GM21723 (cell line): ENCODE measurements around the gene SARS1.
"Not testable (repeated sequence)": the region's sequence is repeated elsewhere in the genome, so short reads cannot be mapped to it uniquely, and the experiment has no call there.

Experiments
- ATAC-seq: cut with Tn5 transposase; IDR thresholded peaks from one replicate; pipeline ENCODE4 v1.9.1; 2021; ENCODE audit warnings: mild to moderate bottlenecking, moderate library complexity; ENCODE audit not compliant: unreplicated experiment

Gene SARS1

GRCh38 chr1:109213824-109214693 lies at the start of gene SARS1:
SARS1 (plus strand) TSS chr1:109213918; CDS start chr1:109213993, 75 bp downstream.
- peak; percentile 81 for ATAC-seq

DNA sequence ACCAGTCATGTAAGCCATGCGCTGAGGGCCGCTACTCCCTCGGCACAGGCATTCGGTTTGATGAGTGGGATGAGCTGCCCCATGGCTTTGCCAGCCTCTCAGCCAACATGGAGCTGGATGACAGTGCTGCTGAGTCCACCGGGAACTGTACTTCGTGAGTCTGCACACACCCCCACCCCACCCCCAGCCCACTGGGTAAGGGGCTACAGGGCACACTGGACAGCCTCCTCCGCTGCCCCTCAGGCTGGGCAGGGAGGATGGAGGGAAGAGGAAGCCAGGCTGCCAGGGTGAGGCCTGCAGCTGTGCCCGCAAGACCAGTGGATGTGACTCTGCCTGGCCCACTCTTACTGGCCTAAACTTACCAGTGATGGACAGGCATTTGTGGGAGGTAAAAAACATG lies 49.2 kb upstream of the SARS1 start:
- no peak for ATAC-seq

DNA sequence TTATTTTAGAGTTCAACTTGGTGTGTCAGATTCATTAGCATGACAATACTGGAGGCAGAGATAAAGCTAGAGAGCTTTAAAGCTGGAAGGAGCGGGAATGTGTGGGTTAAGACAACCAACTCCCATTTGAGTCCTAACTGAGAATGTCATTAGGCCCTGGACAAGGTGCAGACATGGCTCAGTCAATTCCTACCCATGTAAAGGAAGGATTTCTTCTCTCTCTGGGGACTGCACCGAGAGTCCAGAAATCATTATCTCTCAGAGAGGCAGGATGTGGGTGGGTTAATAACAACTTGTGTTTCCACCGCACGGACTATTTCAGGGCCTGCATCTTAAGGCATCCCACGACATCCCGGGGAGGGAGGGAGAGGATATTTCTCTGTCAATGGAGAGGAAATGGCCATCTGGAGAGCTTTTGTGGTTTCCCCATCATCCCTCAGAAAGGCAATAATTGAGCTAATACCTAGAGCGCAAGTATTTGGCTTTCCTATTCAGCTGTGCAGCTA lies 46.7 kb upstream of the SARS1 start:
- ATAC-seq, result peak; percentile 48

DNA sequence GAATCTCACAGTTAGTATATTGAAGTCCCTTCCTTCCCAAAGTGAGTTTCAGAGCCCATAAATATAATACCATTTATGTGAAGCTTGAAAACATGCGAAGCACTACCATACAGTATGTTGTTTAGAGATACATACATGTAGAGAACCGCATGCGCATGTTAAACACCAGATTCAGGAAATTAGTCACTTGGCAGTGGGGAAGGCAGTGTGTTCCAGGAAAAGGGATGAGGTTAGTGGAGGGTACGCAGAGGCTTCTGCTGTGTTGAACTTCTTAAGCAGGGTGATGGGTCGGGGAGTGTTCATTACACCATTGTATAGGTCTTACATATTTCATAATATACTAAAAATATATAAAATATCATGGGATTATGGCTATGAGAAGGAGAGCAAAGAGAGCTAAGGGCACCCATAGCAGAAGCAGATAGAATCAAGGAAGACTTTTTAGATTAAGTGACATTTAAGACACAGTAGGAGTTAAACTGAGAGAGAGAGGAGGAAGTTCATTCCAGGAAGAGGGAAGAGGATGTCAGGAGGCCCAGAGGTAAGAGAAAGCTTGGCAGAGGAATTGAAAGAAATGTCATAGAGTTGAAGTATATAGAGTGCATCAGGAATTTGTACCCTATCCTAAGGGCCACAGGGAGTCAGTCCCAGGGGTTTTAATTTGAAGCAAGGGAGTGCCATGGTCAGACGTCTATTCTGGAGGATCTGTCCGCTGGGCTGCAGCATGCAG lies 43.5 kb upstream of the SARS1 start:
- ATAC-seq, result no peak

DNA sequence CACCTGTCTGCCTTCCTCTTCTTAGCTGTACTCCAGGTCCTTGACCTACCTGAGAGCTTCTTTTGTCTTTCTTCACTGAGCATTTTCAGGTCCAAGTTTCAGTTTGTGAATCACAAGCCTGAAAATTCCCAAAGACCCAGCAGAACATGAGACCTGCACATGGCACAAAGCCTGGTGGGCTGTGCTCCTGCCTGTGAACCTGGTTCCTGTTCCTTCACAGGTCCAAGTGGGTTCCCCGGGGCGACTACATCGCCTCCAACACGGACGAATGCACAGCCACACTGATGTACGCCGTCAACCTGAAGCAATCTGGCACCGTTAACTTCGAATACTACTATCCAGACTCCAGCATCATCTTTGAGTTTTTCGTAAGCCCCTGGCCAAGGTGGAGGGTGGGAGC lies 42.1 kb upstream of the SARS1 start:
- no peak for ATAC-seq

DNA sequence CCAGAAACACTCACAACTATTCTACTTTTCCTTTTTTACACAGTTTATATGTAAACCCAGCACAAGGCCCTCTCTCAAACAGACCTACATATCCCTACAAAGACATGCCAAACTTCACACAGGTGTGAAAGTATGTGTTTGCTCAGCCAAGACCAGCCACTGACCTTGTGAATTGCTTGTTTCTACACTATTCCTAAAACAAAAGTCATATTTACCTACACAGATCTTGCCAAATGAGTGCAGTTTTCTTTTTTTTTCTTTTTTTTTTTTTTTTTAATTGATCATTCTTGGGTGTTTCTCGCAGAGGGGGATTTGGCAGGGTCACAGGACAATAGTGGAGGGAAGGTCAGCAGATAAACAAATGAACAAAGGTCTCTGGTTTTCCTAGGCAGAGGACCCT lies 37.4 kb upstream of the SARS1 start:
- not testable (repeated sequence) for ATAC-seq

DNA sequence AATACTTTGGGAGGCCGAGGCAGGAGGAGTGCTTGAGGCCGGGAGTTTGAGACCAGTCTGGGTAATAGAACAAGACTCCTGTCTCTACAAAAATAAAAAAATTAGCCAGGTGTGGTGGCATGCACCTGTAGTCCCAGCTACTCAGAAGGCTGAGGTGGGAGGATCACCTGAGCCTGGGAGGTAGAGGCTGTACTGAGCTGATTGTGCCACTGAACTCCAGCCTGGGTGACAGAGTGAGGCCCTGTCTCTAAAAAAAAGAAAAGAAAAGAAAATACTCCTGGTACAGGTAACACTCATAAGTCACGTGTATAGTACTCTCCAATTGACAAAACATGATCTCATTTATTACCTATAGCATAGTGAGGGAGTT lies 33.0 kb upstream of the SARS1 start:
- ATAC-seq, result not testable (repeated sequence)

GRCh38 chr1:109181085-109181806 lies 32.5 kb upstream of the SARS1 start:
- no peak for ATAC-seq

GRCh38 chr1:109181807-109182163 lies 31.9 kb upstream of the SARS1 start:
- no peak for ATAC-seq

- ATAC-seq, result no peak
Measured at GRCh38 chr1:109183058-109183738, 30.5 kb upstream of the SARS1 start.

- ATAC-seq, result no peak
Measured at GRCh38 chr1:109184687-109185086, 29.0 kb upstream of the SARS1 start.

DNA sequence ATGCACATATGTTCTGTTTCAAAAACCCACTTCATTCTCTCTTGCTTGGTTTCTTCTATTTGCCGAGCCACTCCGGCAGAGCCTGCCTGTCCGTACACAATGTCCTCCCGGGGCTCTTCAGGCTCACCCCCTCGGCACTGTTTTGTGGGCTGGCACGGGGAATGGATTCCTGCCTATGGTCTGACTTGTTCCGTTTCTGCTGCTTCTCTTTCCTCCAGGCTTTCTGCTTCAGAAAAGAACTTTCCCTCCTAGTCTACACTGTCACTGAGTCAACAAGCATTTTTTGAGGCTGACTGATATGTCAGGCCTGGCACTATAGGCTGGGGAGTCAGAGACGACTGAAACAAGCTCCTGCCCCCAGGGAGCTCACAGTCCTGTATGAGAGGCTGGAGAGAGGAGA lies 28.4 kb upstream of the SARS1 start:
- ATAC-seq, result no peak

GRCh38 chr1:109185990-109186732 lies 27.6 kb upstream of the SARS1 start:
- no peak for ATAC-seq

- no peak for ATAC-seq
Measured at GRCh38 chr1:109186733-109187086, 27.0 kb upstream of the SARS1 start.

- ATAC-seq, result no peak
Measured at GRCh38 chr1:109187127-109187526, 26.6 kb upstream of the SARS1 start.

GRCh38 chr1:109188200-109188599 lies 25.5 kb upstream of the SARS1 start:
- no peak for ATAC-seq

GRCh38 chr1:109188781-109189180 lies 24.9 kb upstream of the SARS1 start:
- ATAC-seq, result no peak

DNA sequence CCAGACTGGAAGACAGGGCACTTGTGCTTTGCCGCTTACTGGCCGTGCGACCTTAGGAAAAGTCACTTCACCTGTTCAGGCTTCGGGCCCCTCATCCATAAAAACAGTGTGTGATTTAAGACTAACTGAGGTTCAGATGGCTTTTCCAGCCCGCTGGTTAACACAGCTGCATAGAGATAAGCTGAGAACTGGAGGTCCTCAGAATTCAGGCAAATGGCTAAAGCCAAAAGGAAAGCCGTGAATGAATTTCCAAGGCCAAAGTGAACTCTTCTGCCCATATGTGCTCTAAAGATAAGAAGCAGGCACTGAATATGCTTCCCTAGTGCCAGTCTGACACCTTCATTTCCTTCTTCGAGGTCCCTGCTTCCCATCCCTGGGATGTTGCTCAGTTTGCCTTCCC lies 23.5 kb upstream of the SARS1 start:
- ATAC-seq, result no peak

GRCh38 chr1:109191377-109191776 lies 22.3 kb upstream of the SARS1 start:
- ATAC-seq, result no peak

GRCh38 chr1:109191891-109192290 lies 21.8 kb upstream of the SARS1 start:
- ATAC-seq, result no peak
